CD4-positive, alpha-beta T cell treated with Interferon gamma for 1 hour (primary cell): ENCODE results near the gene SPECC1L.

Source experiments
- DNase-seq: peaks from one replicate; pipeline ENCODE4 v3.0.0-alpha.2; 2020

SPECC1L gene

DNA sequence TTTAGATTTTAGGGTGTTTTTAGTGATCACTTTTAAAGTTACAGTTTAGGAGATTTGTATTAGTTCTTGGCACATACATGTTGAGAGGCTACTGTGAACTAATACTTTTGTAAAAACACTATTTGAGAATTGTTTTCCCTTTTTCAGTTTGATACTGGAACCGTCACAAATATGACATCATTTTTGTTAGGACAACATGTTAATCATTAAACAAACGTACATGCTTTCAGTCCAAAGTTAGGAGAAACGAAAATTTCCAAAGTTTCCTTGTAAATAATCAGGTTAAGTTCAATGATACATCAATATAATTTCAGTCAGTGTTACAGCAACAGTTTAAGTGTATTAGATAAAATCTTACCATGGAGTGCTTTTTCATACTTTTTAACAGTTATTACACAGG is 53.1 kb downstream of the SPECC1L start:
- DNase-seq = no peak

DNA sequence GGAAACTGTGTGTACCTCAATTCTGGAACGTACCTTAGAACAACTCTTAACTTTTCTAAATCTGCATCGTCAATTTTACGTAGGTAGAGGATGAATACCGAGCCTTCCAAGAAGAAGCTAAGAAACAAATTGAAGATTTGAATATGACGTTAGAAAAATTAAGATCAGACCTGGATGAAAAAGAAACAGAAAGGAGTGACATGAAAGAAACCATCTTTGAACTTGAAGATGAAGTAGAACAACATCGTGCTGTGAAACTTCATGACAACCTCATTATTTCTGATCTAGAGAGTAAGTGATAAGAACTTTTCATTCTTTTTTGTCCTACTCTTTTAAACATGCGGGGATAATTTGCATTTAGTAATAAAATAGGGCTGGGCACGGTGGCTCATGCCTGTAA is 53.5 kb downstream of the SPECC1L start:
- DNase-seq = no peak

DNA sequence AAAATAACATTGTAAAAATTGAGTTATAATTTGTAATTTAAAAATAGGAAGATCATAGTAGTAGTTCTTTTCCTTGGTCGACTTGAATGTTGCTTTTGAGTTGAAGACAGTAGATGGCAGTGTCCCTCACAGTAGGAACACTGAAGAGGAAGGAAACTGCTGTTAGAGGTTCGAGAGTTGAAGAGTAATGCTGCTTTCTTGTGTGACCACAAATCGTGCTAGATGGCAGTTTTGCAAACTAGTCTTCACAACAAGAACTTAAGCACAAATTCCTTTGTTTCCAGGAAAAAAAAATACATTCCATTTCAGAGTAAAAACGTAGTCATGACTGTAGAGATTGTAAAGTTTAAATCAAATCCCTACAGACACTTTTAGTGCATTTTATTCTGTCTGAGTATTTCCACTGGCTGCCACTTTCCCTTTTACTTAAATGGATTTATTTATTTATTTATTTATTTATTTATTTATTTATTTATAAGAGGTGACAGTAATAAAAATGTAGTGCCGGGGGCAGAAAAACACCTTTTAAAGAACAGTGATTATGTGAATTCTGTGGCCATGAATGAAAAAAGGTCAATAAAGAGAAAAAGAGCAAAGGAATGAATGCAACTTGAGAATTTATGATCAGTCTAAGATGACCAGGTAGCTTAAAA is 54.6 kb downstream of the SPECC1L start:
- DNase-seq = no peak

DNA sequence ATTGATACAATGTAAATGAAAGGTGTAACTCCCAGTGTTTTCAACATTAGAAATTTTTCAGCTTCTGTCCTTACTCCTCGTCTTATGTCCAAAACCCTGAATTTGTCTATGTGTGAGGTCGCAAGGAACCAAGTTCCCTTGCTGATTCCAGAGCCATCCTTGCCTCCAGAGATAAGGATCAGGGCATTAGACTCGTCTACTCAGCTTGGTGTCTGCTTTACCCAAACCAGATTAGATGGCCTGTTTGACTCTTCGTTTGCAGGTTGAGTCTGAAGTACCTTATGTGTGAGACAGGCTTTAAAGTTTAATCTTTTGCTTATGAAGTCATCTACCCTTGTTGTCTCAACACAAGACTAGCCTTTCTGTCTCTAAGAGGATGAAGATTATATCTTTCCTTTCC is 55.6 kb downstream of the SPECC1L start:
- no peak for DNase-seq

DNA sequence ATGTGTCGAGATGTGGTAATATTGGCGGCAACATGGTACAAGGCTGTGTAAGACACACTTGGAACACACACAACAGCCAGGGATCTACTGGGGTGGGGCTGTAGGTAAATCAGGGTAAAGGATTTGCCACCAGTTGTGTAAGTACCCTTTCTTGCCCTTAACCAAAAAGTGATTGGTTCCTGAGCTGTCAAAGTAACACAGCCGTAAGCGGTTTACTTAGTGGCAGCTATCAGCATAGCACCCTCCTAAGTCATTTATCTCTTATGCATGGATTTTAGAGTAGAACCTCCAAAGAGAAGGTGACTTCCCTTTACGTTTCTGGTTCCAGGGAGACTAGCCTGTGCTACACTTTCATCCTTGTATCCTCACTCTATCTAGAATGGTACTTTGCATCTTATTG is 57.2 kb downstream of the SPECC1L start:
- DNase-seq = no peak

DNA sequence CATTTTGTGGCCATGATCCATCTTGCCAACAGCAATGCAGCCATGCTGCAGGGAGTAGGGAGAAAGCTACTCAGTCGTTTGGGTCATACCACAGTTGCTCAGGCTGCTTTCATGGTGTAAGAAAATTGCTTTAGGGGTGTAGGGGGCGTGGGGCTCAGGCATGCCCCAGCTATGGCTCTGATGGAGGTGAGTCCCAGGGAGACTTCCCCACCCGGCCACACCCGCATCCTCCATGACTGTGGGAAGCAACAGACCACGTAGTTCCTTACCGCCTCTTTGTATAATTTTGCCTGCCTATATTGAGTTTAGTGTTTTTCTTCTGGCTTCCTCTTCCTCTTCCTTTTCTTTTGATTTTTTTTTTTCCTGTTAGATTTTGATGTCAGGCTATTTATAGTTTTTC is 58.8 kb downstream of the SPECC1L start:
- no peak for DNase-seq

DNA sequence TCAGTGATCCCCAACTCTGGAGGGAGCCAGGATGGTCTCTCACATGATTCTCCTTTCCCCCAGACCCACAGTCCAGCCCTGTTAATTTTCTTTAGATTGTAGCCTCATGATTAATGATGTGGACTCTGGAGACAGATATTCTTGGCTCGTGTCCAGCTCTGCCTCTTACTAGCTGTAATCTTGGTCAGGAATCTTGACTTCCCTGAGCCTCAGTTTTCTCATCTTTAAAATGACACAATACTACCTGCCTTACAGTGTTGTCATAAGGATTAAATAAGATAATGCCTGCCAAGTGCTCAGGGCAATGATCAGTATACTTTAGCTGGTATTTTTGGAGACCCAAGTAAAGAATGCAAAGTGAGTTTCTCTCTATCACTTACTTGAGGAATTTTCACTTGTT is 60.0 kb downstream of the SPECC1L start:
- DNase-seq = no peak

DNA sequence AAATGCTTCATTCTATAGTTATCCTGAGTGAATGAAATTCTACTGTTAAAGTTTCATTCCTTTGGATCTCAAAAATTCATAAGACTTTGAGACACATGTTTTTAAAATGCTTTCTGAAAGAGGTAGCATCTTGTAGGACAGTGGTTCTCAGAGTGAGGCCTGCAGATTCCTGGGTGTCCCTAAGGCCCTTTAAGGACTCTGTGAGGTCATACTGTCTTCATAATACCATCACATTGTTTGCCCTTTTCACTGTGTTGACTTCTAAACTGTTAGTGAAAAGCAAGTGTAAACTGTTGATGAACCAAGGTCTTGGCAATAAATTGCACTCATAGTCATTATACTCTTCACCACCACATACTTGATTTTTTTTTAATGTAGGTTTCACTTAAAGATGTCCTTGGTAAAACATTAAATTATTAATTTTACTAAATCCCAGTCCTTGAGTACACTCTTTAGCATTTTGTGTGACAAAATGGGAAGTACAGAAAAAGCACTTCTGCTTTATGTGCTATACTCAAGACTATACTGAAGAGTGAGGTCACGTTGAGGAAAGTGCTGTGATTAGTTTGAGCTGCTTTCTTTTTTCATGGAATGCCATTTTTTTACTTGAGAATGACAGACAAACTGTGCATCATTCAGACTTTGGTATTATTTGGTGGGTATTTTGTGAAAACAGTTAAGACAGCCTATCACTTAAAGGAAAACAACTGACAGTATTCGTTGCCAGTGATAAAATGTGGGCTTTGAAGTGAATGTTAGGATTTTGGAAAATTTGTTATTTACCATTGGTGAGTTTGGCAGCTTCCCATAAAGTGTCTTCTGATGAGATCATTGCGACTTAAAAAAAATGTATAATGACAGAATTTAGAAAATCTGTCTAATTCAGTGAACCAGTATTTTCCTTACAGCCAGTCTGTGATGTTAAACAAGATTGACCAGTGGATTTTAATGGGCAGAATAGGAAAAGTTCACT is 61.1 kb downstream of the SPECC1L start:
- no peak for DNase-seq

DNA sequence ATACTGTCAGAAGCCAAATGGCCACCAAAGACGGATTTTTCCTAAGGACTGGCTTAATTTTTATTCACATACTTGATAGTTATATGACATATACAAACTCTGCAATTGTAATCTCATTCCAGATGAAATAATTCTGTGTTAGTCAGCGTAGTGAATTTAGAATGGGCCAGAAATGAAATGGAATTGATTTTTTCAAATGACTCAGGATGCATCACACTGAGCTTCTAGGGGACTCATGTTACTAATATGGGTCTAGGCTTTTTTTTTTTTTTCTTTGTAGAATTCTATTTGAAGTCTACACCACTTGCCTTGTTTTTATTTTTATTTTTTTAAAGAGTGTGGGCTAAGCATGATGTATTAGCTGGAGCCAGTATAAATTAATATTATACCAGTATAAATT is 62.7 kb downstream of the SPECC1L start:
- DNase-seq = no peak

DNA sequence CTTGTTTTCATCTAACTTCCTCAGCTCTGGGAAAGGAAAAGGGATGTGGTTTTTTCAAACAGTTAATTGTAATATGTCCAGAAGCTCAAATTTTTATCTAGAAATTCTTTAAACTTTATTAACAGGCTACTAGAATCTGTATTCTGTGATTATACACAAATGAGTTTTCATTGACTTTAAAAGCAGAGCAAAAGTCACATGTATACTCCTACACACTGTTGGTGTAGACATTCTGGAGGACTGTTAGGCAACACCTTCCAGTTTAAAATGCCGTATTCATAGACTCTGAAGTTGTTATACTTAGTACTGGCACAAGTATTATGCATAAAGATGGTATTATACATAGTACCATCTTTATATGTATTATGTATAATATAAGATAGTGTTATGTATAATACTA is 64.9 kb downstream of the SPECC1L start:
- DNase-seq = no peak

DNA sequence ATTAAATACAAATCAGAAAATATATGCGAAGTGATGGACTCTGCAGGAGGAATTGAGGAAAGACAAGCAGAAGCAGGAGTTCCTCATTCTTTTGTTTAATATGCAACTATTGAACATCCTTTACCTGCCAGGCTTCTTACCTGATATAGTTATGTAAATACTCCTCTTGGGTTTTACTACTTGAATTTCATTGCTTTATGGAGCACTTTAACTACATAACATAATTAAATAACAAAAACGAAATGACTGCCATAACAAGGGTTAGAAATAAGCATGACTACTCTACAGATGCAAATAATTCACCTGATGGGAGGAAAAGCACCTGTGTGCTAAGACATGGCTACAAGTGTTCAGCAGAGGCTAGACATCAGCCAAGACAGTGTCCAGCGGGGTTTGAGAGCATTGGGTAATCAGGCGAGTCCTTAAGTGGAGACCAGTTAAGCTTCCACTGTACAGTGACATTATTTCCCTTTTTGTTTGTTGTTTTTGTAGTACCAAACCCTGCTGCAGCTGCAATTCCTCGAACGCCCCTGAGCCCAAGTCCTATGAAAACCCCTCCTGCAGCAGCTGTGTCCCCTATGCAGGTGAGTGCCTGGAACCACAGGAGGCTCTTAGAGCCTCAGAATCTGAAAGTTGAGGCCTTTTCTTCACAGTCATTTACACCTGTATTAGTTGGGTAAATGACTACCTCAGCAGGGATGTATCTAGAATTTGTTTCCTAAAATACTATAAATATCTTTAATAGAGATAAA is 67.4 kb downstream of the SPECC1L start:
- DNase-seq = no peak

DNA sequence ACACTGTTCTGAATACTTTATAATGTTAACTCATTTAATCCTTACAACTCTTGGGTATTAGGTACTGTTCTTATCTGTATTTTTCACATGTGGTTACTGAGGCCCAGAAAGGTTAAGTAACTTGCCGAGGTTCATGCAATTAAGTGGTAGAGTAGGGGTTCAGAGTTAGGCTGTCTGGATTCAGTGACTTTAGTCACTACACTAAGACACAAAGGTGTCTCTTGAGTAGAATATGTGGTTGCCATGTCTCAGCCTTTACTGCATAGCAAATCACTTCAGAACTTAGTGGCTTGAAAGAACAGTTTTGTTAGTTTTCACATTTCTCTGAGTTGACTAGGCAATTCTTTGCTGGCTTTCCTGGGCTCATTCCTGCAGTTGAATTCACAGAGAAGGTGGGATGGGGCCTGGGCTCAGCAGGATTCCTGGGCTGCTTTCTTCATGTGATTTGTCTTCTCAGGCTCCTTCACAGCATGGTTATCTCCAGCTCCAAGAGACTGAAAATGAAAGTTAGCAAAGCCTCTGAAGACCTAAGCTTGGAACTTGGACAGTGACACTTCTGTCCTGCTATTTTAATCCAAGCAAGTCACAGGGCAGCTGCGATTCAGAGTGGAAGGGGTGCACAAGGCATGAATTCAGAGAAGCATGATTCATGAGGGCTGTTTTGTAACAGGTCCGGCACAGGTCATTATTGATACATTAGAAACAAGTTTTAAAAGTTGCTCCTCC is 68.3 kb downstream of the SPECC1L start:
- DNase-seq = no peak

DNA sequence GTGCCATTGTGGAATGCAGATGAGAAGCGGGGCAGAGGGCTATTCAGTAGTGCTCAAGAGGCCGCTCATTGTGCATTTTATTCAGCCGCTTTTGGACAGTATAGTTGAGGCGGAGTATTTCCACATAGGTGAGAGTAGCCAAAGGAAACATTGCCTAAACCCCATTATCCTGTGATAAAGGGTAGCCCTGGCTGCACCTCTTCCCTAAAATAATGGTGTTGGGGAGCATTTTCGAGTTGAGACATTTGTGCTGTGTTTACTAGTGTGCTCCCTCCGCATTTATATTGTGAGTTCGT is 68.8 kb downstream of the SPECC1L start:
- no peak for DNase-seq

DNA sequence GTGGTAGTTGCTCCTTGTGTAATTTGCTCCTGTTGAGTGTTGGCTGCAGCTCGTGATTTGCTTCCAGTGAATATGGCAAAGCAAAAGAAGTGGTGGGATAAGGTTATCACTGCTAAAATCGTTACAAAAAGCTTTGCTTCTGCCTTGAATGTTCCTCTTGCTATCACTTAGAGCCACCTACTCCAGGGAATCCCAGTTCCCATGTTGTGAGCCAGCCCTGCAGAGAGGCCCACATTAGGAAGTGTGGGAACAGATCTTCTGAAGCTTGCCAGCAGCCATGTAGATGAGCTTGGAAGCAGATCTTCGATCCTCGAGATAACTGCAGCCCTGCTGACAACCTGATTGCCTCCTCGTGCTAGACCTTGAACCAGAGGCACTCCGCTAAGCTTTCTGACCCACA is 71.0 kb downstream of the SPECC1L start:
- no peak for DNase-seq

DNA sequence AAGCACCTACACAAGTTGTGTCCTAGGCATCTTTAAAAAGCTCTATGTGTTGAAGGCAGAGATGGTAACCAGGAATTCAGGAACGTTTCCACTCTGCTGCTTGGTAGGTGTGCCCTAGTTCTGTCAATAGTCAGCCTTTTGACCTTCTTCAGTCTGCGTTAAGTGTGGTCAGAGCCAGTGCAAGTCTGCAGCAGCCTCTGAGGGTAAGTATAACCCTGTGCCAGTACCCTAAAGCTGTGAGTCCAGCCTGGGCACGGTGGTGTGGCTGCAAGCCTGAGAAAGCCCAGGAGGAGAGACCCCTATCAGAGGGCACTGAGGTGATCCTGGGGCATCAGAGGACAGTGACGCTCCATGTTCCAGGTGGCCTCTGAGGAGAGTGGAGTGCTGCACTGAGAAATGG is 80.0 kb downstream of the SPECC1L start:
- DNase-seq = no peak

DNA sequence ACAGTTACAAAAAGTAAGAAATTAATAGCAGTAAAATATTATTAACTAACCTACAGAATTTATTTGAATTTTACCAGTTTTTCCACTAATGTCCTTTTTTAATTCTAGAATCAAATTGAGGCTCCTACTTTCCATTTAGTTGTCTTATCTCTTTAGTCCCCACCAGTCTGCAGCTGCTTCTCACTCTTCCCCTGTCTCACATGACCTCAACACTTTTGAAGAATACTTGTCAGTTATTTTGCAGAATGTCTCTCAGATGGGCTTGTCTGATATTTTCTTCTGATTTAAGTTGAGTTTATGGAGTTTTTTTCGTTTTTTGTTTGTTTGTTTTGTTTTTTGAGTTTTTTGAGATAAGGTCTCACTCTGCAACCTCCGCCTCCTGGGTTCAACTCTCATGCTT is 82.5 kb downstream of the SPECC1L start:
- DNase-seq = no peak

DNA sequence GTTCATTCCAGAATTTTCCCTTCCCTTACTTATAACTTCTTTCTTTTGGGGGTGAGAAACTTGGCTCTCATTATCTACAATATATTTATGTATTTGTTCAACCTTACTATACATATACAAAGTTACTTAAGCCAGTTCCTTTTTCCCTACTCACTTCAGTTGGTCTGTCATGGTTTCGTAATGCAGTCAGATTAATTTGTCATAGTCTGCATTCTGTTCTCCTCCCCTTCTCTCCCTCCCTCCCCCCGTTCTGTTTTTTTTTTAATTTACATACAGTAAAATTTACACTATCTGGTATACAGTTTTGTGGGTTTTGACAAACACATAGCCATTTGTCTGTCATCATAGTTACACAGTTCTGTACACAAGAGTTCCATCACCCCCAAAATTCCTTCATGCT is 84.9 kb downstream of the SPECC1L start:
- no peak for DNase-seq

DNA sequence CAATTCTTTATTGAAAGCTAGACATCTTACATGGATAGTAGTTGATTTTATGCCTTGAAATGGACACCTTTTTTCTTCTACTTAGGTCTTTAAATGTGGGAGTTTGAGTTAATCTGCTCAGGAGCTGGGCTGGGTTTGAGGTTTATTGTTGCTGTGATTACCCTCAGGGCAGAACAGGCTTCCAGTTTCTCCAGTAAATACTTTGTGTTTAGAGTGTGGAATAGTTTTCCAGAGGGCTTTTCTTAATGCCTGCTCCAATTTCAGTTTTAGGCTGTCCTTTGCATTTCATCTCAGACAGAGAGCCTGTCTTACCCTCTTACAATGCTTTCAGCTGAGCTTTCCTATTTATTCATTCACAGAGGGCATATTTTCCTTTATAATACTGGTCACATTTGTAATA is 86.9 kb downstream of the SPECC1L start:
- no peak for DNase-seq

DNA sequence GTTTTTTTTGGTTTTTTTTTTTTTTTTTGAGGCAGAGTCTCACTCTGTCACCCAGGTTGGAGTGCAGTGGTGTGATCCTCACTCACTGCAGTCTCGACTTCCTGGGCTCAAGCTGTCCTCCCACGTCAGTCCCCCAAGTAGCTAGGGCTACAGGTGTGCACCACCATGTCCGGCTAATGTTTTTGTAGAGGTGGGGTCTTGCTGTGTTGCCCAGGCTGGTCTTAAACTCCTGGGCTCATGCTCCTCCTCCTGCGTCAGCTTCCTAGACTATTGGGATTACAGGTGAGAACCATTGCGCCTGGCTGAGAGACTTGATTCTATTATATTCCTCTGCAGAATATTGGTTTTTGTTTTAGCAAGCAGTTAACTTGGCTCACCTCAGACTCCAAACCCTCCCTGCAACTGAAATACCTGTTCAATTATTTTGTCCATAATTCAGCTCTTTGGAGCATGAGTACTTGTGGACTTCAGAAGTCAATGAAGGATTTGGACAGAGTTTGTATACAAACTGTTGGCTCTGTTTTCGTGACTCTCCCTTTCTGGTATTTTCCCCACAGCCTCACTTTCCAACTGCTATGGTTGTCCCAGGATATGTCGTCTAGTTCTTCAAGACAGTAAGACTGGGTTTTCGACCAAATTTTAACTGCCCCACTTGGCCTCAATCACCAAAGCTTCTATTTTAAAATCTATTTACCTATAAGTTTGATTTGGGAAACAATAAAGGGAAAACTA is 87.6 kb downstream of the SPECC1L start:
- no peak for DNase-seq

DNA sequence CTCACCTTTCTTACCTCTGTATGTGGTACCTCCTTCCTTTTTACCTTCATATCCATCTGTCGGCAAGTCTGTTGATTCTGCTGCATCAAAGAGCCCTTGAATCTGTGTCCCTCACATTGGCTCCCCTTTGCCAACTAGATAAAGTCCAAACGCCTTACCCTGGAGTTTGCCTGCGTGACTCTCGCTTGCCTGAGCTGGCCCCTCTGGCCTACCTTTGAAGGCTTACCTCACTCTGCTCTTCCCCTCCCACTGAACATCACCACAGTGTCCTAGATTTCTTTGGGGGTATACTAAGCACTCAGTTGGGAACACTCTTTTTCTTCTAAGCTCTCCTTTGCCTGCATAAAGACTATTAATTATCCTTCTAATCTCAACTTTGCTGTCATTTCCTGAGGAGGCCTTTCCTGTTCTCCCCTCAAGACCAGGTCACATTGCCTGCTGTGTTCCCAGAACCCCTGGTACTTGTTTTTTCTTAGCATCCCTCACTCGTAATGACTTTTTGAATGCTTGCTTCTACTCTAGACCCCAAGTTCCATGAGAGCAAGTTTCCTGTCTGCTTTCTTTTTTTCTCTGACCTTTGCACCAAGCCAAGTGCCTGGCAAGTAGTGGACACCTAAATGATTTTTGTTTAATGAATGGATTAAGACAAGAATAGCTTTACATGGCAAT is 89.0 kb downstream of the SPECC1L start:
- DNase-seq = no peak

DNA sequence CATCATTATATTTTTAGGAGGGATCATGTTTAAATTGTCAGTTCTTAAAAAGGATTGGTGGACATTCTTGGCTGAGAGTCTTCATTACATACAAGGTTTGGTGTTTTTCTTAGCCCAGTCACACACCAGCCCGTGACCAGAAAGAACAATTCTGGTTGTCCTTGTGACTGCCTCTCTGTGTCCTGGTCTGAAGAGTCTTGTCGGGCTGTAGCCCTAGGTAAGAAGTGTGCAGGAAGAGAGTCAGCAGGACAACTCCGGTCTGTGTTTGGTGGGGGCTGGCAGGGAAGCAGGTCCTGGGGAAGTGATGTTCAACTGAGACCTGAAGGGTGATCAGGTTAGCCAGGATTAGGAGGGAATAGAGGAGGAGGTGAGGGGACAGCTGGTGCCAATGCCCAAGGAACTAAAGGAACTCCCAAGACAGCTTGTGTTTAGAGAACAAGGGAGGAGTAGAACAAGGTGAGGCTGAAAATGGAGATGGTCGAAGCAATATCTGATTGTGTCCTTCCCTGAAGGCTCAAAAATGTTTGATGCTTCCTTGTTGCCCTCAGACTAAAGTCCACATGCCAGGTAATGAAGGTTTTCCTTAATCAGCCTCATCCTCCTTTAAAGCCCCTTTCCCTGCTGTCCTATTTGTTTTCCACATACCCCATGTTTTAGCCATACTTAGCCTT is 91.5 kb downstream of the SPECC1L start:
- DNase-seq = no peak
